Mammary epithelial cell (primary cell): ENCODE measurements around the gene POC1A.

ENCODE experiments used
- EZH2 ChIP-seq: IDR thresholded peaks from 2 replicates; pipeline ENCODE4 v1.6.1; 2012; ENCODE audit warnings: low read length, inconsistent platforms, borderline replicate concordance
- TF ChIP-seq, protein P1 (sequence below), 2 donors: IDR thresholded peaks in 1 of 2; conservative IDR thresholded peaks in 1 of 2; 2 replicates each; pipeline ENCODE4 v1.5.1; 2011 to 2012; ENCODE audit warnings: inconsistent platforms in 2 of 2, low read length in 2 of 2, mild to moderate bottlenecking in 2 of 2, control low read depth in 1 of 2, low read depth in 1 of 2; ENCODE audit not compliant: insufficient read depth in 1 of 2; ENCODE audit errors: extremely low read depth in 1 of 2

DNA sequence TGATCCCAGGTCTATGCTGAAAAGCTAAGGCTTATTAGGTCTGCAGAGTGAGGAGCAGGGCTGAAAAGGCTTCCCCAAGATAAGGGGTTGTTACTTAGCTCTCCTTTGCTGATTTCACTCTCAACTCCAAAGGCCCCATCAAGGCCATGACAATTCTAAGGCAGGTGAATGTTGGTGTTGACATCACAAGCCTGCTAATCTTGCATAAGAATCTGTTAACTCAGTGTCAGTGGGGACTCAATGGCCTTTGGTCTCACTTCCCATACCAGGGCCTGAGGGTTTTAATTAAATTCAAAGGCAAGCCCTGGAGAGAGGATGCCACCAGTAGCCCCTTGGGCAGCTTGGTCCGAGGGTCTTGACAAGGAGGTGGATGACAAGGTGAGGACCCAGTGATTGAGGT, 34.3 kb upstream of the POC1A start:
- TF ChIP-seq, protein P1, sequence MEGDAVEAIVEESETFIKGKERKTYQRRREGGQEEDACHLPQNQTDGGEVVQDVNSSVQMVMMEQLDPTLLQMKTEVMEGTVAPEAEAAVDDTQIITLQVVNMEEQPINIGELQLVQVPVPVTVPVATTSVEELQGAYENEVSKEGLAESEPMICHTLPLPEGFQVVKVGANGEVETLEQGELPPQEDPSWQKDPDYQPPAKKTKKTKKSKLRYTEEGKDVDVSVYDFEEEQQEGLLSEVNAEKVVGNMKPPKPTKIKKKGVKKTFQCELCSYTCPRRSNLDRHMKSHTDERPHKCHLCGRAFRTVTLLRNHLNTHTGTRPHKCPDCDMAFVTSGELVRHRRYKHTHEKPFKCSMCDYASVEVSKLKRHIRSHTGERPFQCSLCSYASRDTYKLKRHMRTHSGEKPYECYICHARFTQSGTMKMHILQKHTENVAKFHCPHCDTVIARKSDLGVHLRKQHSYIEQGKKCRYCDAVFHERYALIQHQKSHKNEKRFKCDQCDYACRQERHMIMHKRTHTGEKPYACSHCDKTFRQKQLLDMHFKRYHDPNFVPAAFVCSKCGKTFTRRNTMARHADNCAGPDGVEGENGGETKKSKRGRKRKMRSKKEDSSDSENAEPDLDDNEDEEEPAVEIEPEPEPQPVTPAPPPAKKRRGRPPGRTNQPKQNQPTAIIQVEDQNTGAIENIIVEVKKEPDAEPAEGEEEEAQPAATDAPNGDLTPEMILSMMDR (conservative IDR thresholded peaks at IDR 0.05 in 1 of 2, IDR thresholded peaks at IDR 0.05 in 1 of 2; ENCODE audit: extremely low read depth in 1 of 2, insufficient read depth in 1 of 2, low read depth in 1 of 2, low read length in 2 of 2), result no peak
- TF ChIP-seq EZH2, result no peak
